Measurements from ENCODE around the gene SLC2A2. TPM values are rescaled to one million over a fixed set of nuclear protein-coding genes. Genes with fewer than 3 reads are reported as not detected.

The SLC2A2 gene
- not detected for total RNA-seq

GRCh38 chr3:171026597-171027293 lies at the start of gene SLC2A2:
SLC2A2 (minus strand) TSS chr3:171026720; CDS start chr3:171026670, 50 bp downstream.

Other genes with a start within 250 kb of the SLC2A2 start
- gene RPL22L1, start 156.5 kb downstream of the SLC2A2 start, total RNA-seq: 31.4 TPM
- gene EIF5A2, start 118.1 kb downstream of the SLC2A2 start, total RNA-seq: 4.7 TPM

Measured in camera-type eye (tissue), 1 donor.